Heart right ventricle (tissue), 16 donors: ENCODE data around the gene MUC13. TPM values are rescaled to one million over a fixed set of nuclear protein-coding genes. Genes with fewer than 3 reads are reported as not detected.

ENCODE experiments used
- ATAC-seq, 8 donors: fragments of 200-7000 bp; cut with Tn5 transposase; one replicate each; pipeline ENCODE4 v1.9.1; 2020; ENCODE audit warnings: mild to moderate bottlenecking in 8 of 8, moderate library complexity in 8 of 8, moderate number of reproducible peaks in 1 of 8
- DNase-seq, 2 donors: peaks; one replicate each; pipeline ENCODE4 v3.0.0-alpha.2; 2020
- H3K27ac ChIP-seq, 10 donors: fragments of 200-600 bp; sonication (generic) in 2 of 10; one replicate each; pipeline versions ENCODE4 v1.5.0 to v1.8.0; 2020 to 2022; ENCODE audit warnings: mild to moderate bottlenecking in 3 of 10
- H3K27me3 ChIP-seq, 7 donors: fragments of 200-600 bp; one replicate each; pipeline ENCODE4 v1.8.0; 2021 to 2022; ENCODE audit warnings: mild to moderate bottlenecking in 2 of 7
- H3K36me3 ChIP-seq, 9 donors: fragments of 200-600 bp; sonication (generic) in 1 of 9; one replicate each; pipeline versions ENCODE4 v1.5.0 to v1.8.0; 2020 to 2022; ENCODE audit warnings: mild to moderate bottlenecking in 2 of 9
- H3K4me1 ChIP-seq, 9 donors: fragments of 200-600 bp; sonication (generic) in 1 of 9; one replicate each; pipeline versions ENCODE4 v1.5.0 to v1.8.0; 2020 to 2022; ENCODE audit warnings: mild to moderate bottlenecking in 4 of 9
- H3K4me3 ChIP-seq, 10 donors: fragments of 200-600 bp; sonication (generic) in 2 of 10; one replicate each; pipeline versions ENCODE4 v1.5.0 to v1.8.0; 2020 to 2022; ENCODE audit warnings: mild to moderate bottlenecking in 7 of 10, moderate library complexity in 2 of 10
- H3K9me3 ChIP-seq, 11 donors: fragments of 200-600 bp in 10 of 11; sonication (generic) in 2 of 11; one replicate each; pipeline versions ENCODE4 v1.5.0 to v1.8.0; 2013 to 2022; ENCODE audit warnings: mild to moderate bottlenecking in 2 of 11, control low read depth in 1 of 11, moderate library complexity in 1 of 11
- CTCF ChIP-seq, 9 donors: fragments of 200-600 bp; sonication (generic) in 2 of 9; IDR thresholded peaks; one replicate each; pipeline versions ENCODE4 v1.5.0 to v1.8.0; 2021 to 2022; ENCODE audit warnings: antibody characterized with exemption in 9 of 9, mild to moderate bottlenecking in 5 of 9, moderate library complexity in 1 of 9
- WGBS, 2 donors: extraction: QIAGEN DNeasy Blood & Tissue Kit; methylation state at CpG; one replicate each; pipeline ENCODE4 v1.1.7; 2013; ENCODE audit warnings: inconsistent platforms in 1 of 2; 5-methylcytosine and 5-hydroxymethylcytosine counted together
- intact Hi-C, 10 donors: fragments of 100-400 bp; cut with DNase I; formaldehyde crosslinking; loops; one replicate each; pipeline versions ENCODE4 v1.11.1 to v1.14.2; 2022
- polyA plus RNA-seq, 2 donors: library from polyadenylated mRNA; stranded (reverse); fragments of 200-250 nt; gene quantifications; one replicate each; pipeline ENCODE4 v1.2.3, GENCODE V29; 2013
- total RNA-seq, 10 donors: library from RNA; stranded (reverse); fragmentation: NEBNext Ultra II Directional in 3 of 10; extraction: Animal tissue kit (Norgen Biotek cat#: 25700) in 3 of 10; gene quantifications; one replicate each; pipeline versions ENCODE4 v1.2.1 to v1.2.4, GENCODE V29; 2021 to 2023
- donor health status: Arrhythmogenic right ventricular cardiomyopathy.
- donor health status: ischemic (EF 13 %, LVEDD 7.1; RV severe dilation, severe dysfunction).
- donor health status: healthy with polysubstance abuse.
- donor health status: DM: no; HTN: yes; CAD: no.
- donor health status: DM: no; HTN: no; CAD: no.
- donor health status: ischemic (EF 25% LVEDD 6.9; RV normal size, moderate dysfunction).
- donor health status: ischemic (EF 25% LVEDD 5.7; RV mildly dilated, moderate dysfunction).
- donor health status: healthy.
- donor health status: DM: yes; HTN: yes; CAD: no.
- donor health status: Ischemic cardiomyopathy.
- donor health status: ischemic (EF 35%, LVEDD 5.7; RV mildly dilated, moderate dysfunction).
- donor health status: nonischemic (EF 11% LVEDD 7.7; RV severe dilation, severe dysfunction).
- donor health status: DM: yes; HTN: yes; CAD: no.
- donor health status: PGD.
- donor health status: ischemic (EF 29% LVEDD 5.4; RV normal size, mild dysfunction).
- donor health status: nonischemic (EF 23%, LVEDD 6.1; RV moderate dilation, normal function).

The MUC13 gene
- total and polyA plus RNA-seq, 12 donors = 0.03 to 0.41 (median 0.37) TPM; not detected in 9

- ATAC-seq = peak in 7 of 8 donors; percentile 42 to 84 (median 68)
- no peaks in the 10 kb centered on the region for H3K27me3 ChIP-seq
- peaks cover 0 to 13% (median 0%) of the 10 kb centered on the region in 9 donors for H3K4me1 ChIP-seq
- no peaks in the 10 kb centered on the region for H3K9me3 ChIP-seq
- DNase-seq = peak; percentile 31 to 68
- H3K27ac ChIP-seq = no peak overlapping the region
- 23 to 26% methylated on average over 4 of the region's 4 CpGs for WGBS, 2 donors
- H3K36me3 ChIP-seq = no peaks in the 10 kb centered on the region
- H3K4me3 ChIP-seq = no peak overlapping the region
- intact Hi-C loops = loop anchor here (1.0 to 10.0 kb wide), 9 partner anchors 64 to 656 kb away; no protein-coding TSS in a partner anchor
- peak; percentile 57 to 85 (median 77) for TF ChIP-seq CTCF (IDR thresholded peaks at IDR 0.05)
These were observed 6.0 kb downstream of the MUC13 start for GRCh38 chr3:124928333-124929202.

GRCh38 chr3:124927574-124928045 is 6.9 kb downstream of the MUC13 start:
- intact Hi-C loops = loop anchor here (1.0 to 10.0 kb wide), 10 partner anchors 65 to 657 kb away; no protein-coding TSS in a partner anchor
- WGBS, 2 donors = 93 to 95% methylated on average over 2 of the region's 2 CpGs
- Histone ChIP-seq H3K4me3 (no peak overlapping the region), H3K4me1 (peaks cover 0 to 13% (median 0%) of the 10 kb centered on the region in 9 donors), H3K9me3 (no peaks in the 10 kb centered on the region), H3K36me3 (no peaks in the 10 kb centered on the region), H3K27ac (no peak overlapping the region), H3K27me3 (no peaks in the 10 kb centered on the region)
- no peak for ATAC-seq
- TF ChIP-seq CTCF (IDR thresholded peaks at IDR 0.05) = no peak
- DNase-seq = no peak

- DNase-seq = no peak
- Histone ChIP-seq H3K27ac (no peak overlapping the region), H3K27me3 (no peaks in the 10 kb centered on the region), H3K9me3 (no peaks in the 10 kb centered on the region), H3K4me3 (no peak overlapping the region), H3K36me3 (no peaks in the 10 kb centered on the region), H3K4me1 (peaks cover 0 to 13% (median 0%) of the 10 kb centered on the region in 9 donors)
- ATAC-seq = peak in 2 of 8 donors; percentile 25 to 39
- intact Hi-C loops = loop anchor here (1.0 to 10.0 kb wide), 8 partner anchors 66 to 658 kb away; no protein-coding TSS in a partner anchor
- WGBS, 2 donors = 80 to 86% methylated on average over 4 of the region's 4 CpGs
- no peak for TF ChIP-seq CTCF (IDR thresholded peaks at IDR 0.05)
These were observed 8.0 kb downstream of the MUC13 start for GRCh38 chr3:124926426-124927101.

GRCh38 chr3:124924741-124925140 is 9.8 kb downstream of the MUC13 start:
- intact Hi-C loops = loop anchor here in 9 of 10 donors (5.0 to 10.0 kb wide), 6 partner anchors 68 to 660 kb away; no protein-coding TSS in a partner anchor
- Histone ChIP-seq H3K36me3 (no peaks in the 10 kb centered on the region), H3K4me3 (no peak overlapping the region), H3K27ac (no peak overlapping the region), H3K4me1 (peaks cover 0 to 13% (median 0%) of the 10 kb centered on the region in 9 donors), H3K9me3 (no peaks in the 10 kb centered on the region), H3K27me3 (no peaks in the 10 kb centered on the region)
- ATAC-seq (no peak), DNase-seq (no peak)
- 95 to 97% methylated on average over 2 of the region's 2 CpGs for WGBS, 2 donors
- no peak for TF ChIP-seq CTCF (IDR thresholded peaks at IDR 0.05)
